IPS-18c (cell line): Measurements from ENCODE around the gene CACNG6.
"Not testable (repeated sequence)": the region's sequence is repeated elsewhere in the genome, so short reads cannot be mapped to it uniquely, and the experiment has no call there.

Experiments used
- H3K4me3 ChIP-seq: 2 replicates; pipeline ENCODE4 v1.7.0; 2013; ENCODE audit warnings: low read depth, mild to moderate bottlenecking, low read length, moderate library complexity; ENCODE audit not compliant: insufficient read depth
- H3K9me3 ChIP-seq: one replicate; pipeline ENCODE4 v1.6.1; 2013; ENCODE audit warnings: mild to moderate bottlenecking, low read length, moderate library complexity; ENCODE audit not compliant: control insufficient read depth, insufficient read depth

CACNG6 gene

DNA sequence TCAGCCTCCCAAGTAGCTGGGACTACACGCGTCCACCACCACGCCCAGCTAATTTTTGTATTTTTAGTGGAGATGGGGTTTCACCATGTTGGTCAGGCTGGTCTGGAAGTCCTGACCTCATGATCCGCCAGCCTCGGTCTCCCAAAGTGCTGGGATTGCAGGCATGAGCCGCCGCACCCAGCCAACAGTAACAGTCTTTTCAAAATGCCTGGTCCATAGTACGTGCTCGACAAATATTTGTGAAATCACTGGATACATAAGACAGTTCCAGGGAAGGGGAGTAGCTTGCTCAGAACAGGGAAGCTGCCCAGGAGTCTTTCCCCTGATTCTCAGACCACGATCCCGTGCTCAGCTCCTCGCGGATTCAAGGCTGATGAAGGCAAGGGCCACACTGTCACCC lies 30.5 kb downstream of the CACNG6 start:
- Histone ChIP-seq H3K9me3 (no peaks in the 10 kb centered on the region), H3K4me3 (no peak overlapping the region)

DNA sequence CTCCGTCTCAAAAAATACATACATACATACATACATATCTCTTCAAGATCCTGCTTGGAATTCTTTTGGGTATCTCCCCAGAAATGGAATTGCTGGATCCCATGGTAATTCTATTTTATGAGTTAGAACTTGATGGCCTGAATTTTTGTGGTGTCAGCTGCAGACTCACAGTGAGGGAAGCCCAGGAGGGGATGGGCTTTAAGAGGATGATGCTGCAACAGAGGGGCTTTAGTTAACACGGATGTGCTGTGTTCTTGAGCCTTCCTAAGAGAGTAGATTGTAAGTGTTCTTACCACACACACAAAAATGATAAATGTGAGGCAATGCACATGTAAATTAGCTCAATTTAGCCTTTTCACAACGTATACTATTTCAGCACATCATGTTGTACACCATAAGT lies 31.8 kb downstream of the CACNG6 start:
- Histone ChIP-seq H3K9me3 (no peaks in the 10 kb centered on the region), H3K4me3 (no peak overlapping the region)

DNA sequence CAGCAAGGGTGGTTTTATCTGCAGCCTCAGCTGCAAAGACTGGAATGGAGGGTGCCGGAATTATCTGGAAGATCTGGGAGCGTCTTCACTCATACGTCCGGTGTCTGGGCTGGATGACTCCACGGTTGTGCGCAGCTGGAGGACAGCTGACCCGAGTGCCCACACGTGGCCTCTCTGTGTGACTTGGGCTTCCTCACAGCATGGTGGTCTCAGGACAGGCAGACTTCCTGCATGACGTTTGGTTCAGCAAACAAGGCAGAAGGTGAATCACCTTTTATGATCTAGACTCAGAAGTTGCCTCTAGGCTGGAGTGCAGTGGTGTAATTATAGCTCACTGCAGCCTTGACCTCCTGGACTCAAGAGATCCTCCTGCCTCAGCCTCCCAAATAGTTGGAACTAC lies 33.2 kb downstream of the CACNG6 start:
- no peak overlapping the region for H3K4me3 ChIP-seq

DNA sequence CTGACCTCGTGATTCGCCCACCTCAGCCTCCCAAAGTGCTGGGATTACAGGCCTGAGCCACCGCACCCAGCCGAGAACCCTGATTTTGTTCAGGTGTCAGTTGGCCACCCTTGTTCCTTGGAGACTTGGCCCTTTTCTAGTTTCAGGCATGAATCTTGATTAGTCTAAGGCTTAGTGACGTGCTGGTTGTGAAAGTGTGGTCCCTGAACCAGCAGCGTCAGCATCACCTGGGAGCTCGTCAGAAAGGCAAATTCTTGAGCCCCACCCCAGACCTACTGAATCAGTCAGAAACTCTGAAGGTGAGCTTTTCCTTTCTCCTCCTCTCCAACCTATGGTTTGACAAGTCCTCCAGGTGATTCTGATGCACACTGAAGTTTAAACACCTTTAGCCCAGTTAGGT lies 35.2 kb downstream of the CACNG6 start:
- Histone ChIP-seq H3K4me3 (no peak overlapping the region), H3K9me3 (no peaks in the 10 kb centered on the region)

More for the DNA sequence above, 33.2 kb downstream of the CACNG6 start:
- no peaks in the 10 kb centered on the region for H3K9me3 ChIP-seq

DNA sequence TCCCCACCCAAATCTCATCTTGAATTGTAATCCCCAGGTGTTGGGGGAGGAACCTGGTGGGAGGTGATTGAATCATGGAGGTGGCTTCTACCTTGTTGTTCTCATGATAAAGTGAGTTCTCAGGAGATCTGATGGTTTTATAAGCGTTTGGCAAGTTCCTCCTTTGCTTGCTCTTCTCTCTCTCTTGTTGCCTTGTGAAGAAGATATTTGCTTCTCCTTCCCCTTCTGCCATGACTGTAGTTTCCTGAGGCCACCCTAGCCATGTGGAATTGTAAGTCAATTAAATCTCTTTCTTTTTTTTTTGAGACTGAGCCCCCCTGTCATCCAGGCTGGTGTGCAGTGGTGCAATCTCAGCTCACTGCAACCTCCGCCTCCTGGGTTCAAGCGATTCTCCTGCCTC lies 37.9 kb downstream of the CACNG6 start:
- Histone ChIP-seq H3K9me3 (no peaks in the 10 kb centered on the region), H3K4me3 (no peak overlapping the region)

DNA sequence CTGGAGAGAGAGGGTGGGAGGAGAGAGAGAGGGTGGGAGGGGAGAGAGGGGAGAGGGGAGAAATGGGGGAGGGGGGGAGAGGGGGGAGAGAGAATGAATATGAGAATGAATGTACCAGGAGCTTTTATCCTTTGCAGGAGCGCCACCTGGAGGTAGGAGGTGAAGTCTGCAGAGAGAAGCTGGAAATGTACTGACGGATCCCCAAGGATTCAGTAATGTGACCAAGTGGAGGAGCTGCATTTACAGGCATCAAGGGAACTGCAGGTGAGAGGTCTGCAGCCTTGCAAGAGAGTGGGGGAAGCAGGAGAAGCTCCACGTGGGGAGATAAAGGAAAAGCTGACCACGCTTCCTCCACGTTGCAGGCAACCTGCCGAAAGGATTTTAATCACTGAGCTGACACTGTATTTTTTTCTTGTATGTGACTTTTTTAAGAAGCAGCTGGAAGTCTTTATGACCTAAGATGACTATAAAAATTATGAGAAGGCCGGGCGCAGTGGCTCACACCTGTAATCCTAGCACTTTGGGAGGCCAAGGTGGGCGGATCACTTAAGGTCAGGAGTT lies 38.6 kb downstream of the CACNG6 start:
- H3K4me3 ChIP-seq: no peak overlapping the region
- no peaks in the 10 kb centered on the region for H3K9me3 ChIP-seq

DNA sequence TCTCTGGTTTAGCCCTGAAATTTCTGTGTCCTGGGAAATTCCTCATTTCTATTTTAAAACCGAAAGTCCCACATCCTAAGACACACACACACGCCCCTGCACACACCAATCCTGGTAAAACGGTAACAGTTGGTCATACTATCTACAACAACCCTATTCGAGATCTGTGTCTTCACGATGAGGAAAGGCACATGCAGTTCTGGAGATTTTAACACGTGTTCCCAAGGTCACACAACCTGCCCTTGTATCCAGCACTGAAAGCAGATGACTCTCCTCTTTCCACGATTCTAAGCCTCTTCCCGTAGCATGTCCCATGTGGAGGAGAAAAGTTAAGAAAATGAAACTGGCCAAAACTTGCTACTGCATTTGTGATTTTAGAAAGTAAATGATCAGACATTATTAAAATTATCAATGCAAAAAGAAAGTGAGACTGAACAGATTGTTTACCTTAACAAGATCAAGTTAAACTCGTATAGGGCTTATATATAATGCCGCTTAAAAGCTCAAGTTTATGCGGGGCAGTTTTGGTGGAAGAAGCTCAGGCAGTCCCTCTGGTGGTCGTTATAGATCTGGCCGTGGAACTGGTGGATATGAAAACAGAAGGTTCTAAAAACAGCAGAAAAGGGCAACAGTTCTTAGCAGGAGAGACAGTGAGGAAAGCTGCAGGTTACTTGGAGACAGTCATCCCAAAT lies 39.6 kb downstream of the CACNG6 start:
- Histone ChIP-seq H3K4me3 (no peak overlapping the region), H3K9me3 (no peaks in the 10 kb centered on the region)

DNA sequence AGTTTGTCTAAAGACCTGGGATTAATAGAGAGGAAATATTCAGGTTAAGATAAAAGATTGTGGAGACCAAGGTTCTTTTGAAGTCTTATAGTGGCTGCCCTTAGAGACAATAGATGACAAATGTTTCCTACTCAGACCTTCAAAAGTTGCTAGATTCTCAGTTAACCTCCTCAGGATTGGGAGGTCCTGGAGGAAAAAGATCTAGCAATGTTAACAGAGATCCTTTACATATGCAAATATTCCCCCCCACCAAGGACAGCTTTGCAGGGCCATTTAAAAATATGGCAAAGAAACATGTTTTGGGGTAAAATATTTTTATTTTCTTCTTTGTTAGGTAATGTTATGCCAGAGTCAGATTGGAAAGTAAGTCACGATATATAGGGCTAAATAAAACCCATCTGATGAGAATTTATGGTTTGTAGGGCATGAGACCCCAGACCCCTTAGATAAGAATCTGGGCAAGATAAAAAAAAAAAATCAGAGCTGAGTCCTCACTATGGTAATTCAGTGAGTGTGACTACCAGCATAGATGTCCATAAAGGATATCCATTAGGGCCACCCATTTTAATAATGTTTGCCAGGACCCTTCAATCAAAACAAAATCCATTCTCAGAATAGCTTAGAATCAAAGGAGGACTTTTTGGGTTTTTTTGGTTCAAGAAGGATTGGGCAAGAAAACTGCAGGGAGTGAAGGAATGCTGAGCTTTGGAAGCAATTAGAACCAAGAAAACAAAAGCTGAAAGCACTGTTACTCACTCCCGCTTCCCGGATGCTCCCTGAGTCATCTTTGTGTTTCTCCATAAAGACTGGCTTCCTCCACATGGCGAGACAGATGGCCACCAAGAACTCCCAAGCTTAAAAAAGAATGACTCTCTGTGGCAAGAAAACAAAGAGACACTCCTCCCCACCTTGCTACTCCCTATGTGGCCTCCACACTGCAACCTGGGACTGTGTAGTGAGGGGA lies 44.1 kb downstream of the CACNG6 start:
- no peak overlapping the region for H3K4me3 ChIP-seq
- no peaks in the 10 kb centered on the region for H3K9me3 ChIP-seq

DNA sequence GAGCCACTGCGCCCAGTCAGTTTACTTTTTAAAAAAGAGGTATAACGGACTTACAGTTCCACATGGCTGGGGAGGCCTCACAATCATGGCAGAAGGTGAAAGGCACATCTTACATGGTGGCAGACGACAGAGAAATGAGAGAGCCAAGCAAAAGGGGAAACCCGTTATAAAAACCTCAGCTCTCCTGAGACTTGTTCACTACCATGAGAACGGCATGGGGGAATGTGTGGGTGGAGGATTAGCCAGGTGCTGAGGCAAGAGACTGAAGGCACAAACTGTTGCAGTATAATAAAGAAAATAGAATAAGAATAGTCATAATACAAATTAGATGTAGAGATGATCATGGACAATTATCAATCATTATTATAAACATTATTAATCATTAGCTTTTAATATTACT lies 45.1 kb downstream of the CACNG6 start:
- not testable (repeated sequence) for H3K9me3 ChIP-seq, H3K4me3 ChIP-seq

DNA sequence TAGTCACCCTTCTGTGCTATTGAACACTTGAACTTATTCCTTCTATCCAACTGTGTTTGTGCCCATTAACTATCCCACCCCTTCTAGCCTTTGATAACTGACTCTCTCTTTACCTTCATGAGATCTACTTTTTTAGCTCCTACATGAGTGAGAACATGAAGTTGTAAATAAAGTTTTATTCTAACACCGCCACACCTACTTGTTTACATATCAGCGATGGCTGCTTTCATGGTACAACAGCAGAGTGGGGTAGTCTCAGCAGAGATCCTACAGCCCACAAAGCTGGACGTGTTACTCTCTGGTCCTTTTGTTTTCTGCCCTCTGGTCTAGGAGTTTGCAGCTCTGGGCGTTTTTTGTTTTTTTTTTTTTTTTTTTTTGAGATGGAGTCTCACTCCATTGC lies 48.6 kb downstream of the CACNG6 start:
- H3K4me3 ChIP-seq: no peak overlapping the region
- no peaks in the 10 kb centered on the region for H3K9me3 ChIP-seq

DNA sequence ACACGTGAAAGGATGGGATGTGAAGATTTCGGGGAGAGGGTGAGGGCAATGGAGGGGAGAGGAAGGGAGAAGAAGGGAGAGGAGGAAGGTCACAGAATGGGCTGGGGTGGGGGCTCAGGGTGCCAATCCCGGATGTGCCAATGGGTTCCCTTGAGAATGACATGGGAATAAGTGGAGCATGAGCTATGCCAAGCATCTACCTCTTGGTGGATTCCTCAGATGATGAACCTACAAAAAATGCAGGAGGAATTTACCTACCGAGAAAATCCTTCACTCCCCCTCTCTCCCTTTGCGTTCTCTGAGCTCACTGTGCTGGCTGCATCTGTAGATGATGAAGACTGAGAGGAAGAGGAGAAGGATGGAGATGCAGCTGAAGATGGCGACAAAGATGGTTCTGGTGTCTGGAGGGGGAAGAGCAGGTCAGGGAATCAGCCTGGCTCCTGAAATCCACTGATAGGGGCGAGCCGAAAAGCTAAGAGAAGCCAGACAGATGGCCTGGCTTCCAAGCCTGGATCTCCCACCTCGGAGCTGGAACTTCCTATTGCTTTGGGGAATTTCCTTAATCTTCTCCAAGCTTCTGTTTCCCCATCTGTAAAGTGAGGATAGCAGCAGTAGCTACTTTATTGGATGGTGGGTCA lies 50.7 kb downstream of the CACNG6 start:
- no peaks in the 10 kb centered on the region for H3K9me3 ChIP-seq

DNA sequence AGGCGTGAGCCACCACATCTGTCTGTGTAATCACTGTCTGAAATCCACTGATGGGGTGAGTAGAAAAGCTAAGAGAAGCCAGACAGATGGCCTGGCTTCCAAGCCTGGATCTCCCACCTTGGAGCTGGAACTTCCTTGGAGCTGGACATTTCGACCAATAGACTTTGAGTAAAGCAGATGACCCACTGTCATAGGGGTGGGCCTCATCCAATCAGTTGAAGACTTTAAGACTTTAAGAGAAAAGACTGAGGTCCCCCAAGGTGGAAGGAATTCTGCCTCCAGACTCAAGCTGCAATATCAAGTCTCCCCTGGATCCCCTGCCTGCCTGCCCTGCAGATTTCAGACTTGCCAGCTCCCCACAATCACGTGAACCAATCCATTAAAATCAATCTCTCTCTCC lies 51.6 kb downstream of the CACNG6 start:
- no peak overlapping the region for H3K4me3 ChIP-seq
- no peaks in the 10 kb centered on the region for H3K9me3 ChIP-seq

More for the DNA sequence above, 50.7 kb downstream of the CACNG6 start:
- no peak overlapping the region for H3K4me3 ChIP-seq

DNA sequence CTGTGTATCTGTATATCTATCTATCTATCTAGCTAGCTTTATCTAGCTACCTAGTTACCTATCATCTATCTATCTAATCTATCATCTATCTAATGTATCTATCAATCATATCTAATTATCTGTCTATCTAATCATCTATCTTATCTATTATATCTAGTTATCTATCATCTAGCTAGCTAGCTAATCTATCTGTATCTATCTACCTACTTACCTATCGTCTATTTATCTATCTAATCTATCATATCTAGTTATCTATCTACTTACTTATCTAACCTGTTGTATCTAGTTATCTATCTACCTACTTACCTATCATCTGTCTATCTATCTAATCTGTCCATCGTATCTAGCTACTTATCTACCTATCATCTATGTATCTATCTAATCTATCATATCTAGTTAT lies 54.3 kb downstream of the CACNG6 start:
- H3K4me3 ChIP-seq: no peak overlapping the region
- no peaks in the 10 kb centered on the region for H3K9me3 ChIP-seq

DNA sequence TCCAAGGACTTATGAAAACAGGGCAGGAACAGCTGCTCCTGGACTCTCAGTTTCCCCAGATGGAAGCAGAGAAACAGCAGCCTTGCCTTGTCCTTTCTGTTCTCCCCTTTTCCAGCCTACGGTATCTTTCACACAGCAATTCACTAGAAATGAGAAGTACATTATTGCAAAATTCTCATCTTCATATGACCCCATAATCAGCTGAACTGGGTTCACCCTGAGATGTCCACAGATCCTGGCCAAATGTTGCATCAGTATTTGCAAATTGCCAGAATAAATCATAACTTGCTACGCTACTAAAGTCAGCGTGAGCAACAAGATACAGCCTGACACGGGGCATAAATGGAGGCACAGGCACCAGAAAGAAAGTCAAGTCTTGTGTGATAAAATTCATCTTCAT lies 56.2 kb downstream of the CACNG6 start:
- Histone ChIP-seq H3K9me3 (no peaks in the 10 kb centered on the region), H3K4me3 (no peak overlapping the region)
